Skeletal muscle cell (primary cell): Measurements from ENCODE around the gene BTRC.
"Not testable (repeated sequence)": the region's sequence is repeated elsewhere in the genome, so short reads cannot be mapped to it uniquely, and the experiment has no call there.

Experiments used
- DNase-seq: peaks from one replicate; pipeline ENCODE4 v3.0.0-alpha.2; 2010; ENCODE audit warnings: low read depth
- H3K4me3 ChIP-seq: 2 replicates; pipeline ENCODE4 v1.5.1; 2011; ENCODE audit warnings: low read depth, mild to moderate bottlenecking, control low read depth, low read length, moderate library complexity

BTRC gene

GRCh38 chr10:101353692-101354327, at the start of gene BTRC:
Gene BTRC (plus strand): TSS chr10:101354165. CDS start chr10:101354181, 16 bp downstream.
- H3K4me3 ChIP-seq = peak within 1 kb of the TSS; percentile 72

GRCh38 chr10:101304316-101304715, 49.6 kb upstream of the BTRC start:
- no peak for DNase-seq

More at GRCh38 chr10:101353692-101354327, at the start of gene BTRC:
- peak; percentile 97 for DNase-seq

GRCh38 chr10:101305320-101306241, 48.4 kb upstream of the BTRC start:
- no peak for DNase-seq
- no peak overlapping the region for H3K4me3 ChIP-seq

More at GRCh38 chr10:101304316-101304715, 49.6 kb upstream of the BTRC start:
- no peak overlapping the region for H3K4me3 ChIP-seq

GRCh38 chr10:101308051-101308450, 45.9 kb upstream of the BTRC start:
- no peak overlapping the region for H3K4me3 ChIP-seq
- no peak for DNase-seq

- DNase-seq = no peak
- peak overlapping the region; percentile 20 for H3K4me3 ChIP-seq
These were observed 43.3 kb upstream of the BTRC start for GRCh38 chr10:101310529-101311184.

- no peak for DNase-seq
- peak overlapping the region; percentile 17 for H3K4me3 ChIP-seq
These were observed 42.5 kb upstream of the BTRC start for GRCh38 chr10:101311185-101312066.

- DNase-seq = no peak
- H3K4me3 ChIP-seq = no peak overlapping the region
These were observed 34.6 kb upstream of the BTRC start for GRCh38 chr10:101319241-101319915.

- H3K4me3 ChIP-seq = no peak overlapping the region
These were observed 32.9 kb upstream of the BTRC start for GRCh38 chr10:101321073-101321472.

GRCh38 chr10:101322266-101323108, 31.5 kb upstream of the BTRC start:
- no peak for DNase-seq
- H3K4me3 ChIP-seq = no peak overlapping the region

More at GRCh38 chr10:101321073-101321472, 32.9 kb upstream of the BTRC start:
- DNase-seq = no peak

- no peak overlapping the region for H3K4me3 ChIP-seq
- no peak for DNase-seq
These were observed 30.5 kb upstream of the BTRC start for GRCh38 chr10:101323495-101323894.

- not testable (repeated sequence) for DNase-seq
These were observed 26.5 kb upstream of the BTRC start for GRCh38 chr10:101327454-101327853.

GRCh38 chr10:101329341-101330032, 24.5 kb upstream of the BTRC start:
- H3K4me3 ChIP-seq = no peak overlapping the region
- DNase-seq = no peak

More at GRCh38 chr10:101327454-101327853, 26.5 kb upstream of the BTRC start:
- not testable (repeated sequence) for H3K4me3 ChIP-seq

GRCh38 chr10:101330231-101330630, 23.7 kb upstream of the BTRC start:
- no peak for DNase-seq
- H3K4me3 ChIP-seq = no peak overlapping the region

- DNase-seq = peak; percentile 45
- no peak overlapping the region for H3K4me3 ChIP-seq
These were observed 23.2 kb upstream of the BTRC start for GRCh38 chr10:101330631-101331225.

- H3K4me3 ChIP-seq = no peak overlapping the region
- no peak for DNase-seq
These were observed 22.0 kb upstream of the BTRC start for GRCh38 chr10:101331956-101332355.

- DNase-seq, H3K4me3 ChIP-seq: not testable (repeated sequence)
These were observed 19.7 kb upstream of the BTRC start for GRCh38 chr10:101334259-101334658.

- DNase-seq = no peak
- H3K4me3 ChIP-seq = no peak overlapping the region
These were observed 17.6 kb upstream of the BTRC start for GRCh38 chr10:101336382-101336781.
